GM12878 (cell line): Measurements from ENCODE around the gene DPM2. TPM values are rescaled to one million over a fixed set of nuclear protein-coding genes. Genes with fewer than 3 reads are reported as not detected.
A peak's percentile ranks its signal among the peaks of the same experiment; 100 is the strongest.

ENCODE experiments used
- ATAC-seq: fragments of 200-7000 bp; cut with Tn5 transposase; 3 replicates; pipeline ENCODE4 v1.9.1; 2020; ENCODE audit warnings: mild to moderate bottlenecking, moderate library complexity
- BruUV-seq: library from RNA; stranded (reverse); fragments of 400-500 nt; replicated peaks from 2 replicates; lab custom pipeline; 2021; lab: Mats Ljungman, UMichigan
- CTCF ChIA-PET: fragments of 300-600 bp; sonication (Branson Sonifier 250); formaldehyde crosslinking; extraction: SDS; loops from one replicate; lab custom pipeline; 2021; ENCODE audit warnings: inconsistent platforms; lab: Yijun Ruan, JAX
- POLR2A ChIA-PET: fragments of 350-600 bp; formaldehyde crosslinking; extraction: SDS; loops from one replicate; lab custom pipeline; 2021; ENCODE audit warnings: inconsistent platforms; lab: Charles Lee
- RAD21 ChIA-PET: fragments of 300-600 bp; sonication (Branson Sonifier 250); formaldehyde crosslinking; loops from one replicate; lab custom pipeline; 2023; ENCODE audit warnings: antibody characterized with exemption; ENCODE audit not compliant: unreplicated experiment; lab: Charles Lee
- SMC1A ChIA-PET: fragments of 300-600 bp; sonication (Branson Sonifier 250); formaldehyde crosslinking; loops from one replicate; lab custom pipeline; 2023; ENCODE audit not compliant: unreplicated experiment, uncharacterized antibody; lab: Charles Lee
- DNase-seq: peaks from one replicate; pipeline ENCODE4 v3.0.0-alpha.2; 2011; ENCODE audit warnings: low read depth, low spot score
- FAIRE-seq: peaks from 3 replicates; lab custom pipeline; 2011; peaks lifted over from hg19 to GRCh38; lab: Jason Lieb, UNC
- H2AFZ ChIP-seq: 2 replicates; pipeline ENCODE4 v1.6.0; 2011; ENCODE audit warnings: low read depth, low read length, control low read depth; ENCODE audit not compliant: control insufficient read depth
- H3K27ac ChIP-seq: 2 replicates; pipeline ENCODE4 v1.5.1; 2011; ENCODE audit warnings: control low read depth; ENCODE audit not compliant: control insufficient read depth, insufficient read depth
- H3K27me3 ChIP-seq, 2 experiments: replicated peaks in 1 of 2; 2 replicates each; pipeline versions ENCODE4 v1.6.0 to v1.6.1; 2011; ENCODE audit warnings: low read length in 1 of 2; ENCODE audit not compliant: control insufficient read depth in 2 of 2, insufficient read depth in 2 of 2
- H3K36me3 ChIP-seq, 2 experiments: 2 replicates each; pipeline ENCODE4 v1.5.1; 2011; ENCODE audit warnings: low read length in 1 of 2; ENCODE audit not compliant: control insufficient read depth in 2 of 2, insufficient read depth in 2 of 2
- H3K4me1 ChIP-seq: 2 replicates; pipeline ENCODE4 v1.6.1; 2011; ENCODE audit warnings: mild to moderate bottlenecking, low read length, moderate library complexity, mixed read lengths; ENCODE audit not compliant: control insufficient read depth, insufficient read depth
- H3K4me2 ChIP-seq: 2 replicates; pipeline ENCODE4 v1.6.0; 2011; ENCODE audit warnings: control low read depth; ENCODE audit not compliant: control insufficient read depth, insufficient read depth
- H3K4me3 ChIP-seq: fragments of 200-600 bp; sonication (generic); 2 replicates; pipeline ENCODE4 v1.5.1; 2016
- H3K79me2 ChIP-seq: 2 replicates; pipeline ENCODE4 v1.6.0; 2011; ENCODE audit warnings: low read length; ENCODE audit not compliant: control insufficient read depth, insufficient read depth
- H3K9ac ChIP-seq: 2 replicates; pipeline ENCODE4 v1.8.0; 2011; ENCODE audit warnings: low read length, control low read depth, mixed read lengths; ENCODE audit not compliant: control insufficient read depth, insufficient read depth
- H3K9me3 ChIP-seq: replicated peaks from 3 replicates; pipeline ENCODE4 v1.5.1; 2011; ENCODE audit warnings: mild to moderate bottlenecking, low read length; ENCODE audit not compliant: control insufficient read depth, insufficient read depth
- H4K20me1 ChIP-seq: 2 replicates; pipeline ENCODE4 v1.6.0; 2011; ENCODE audit not compliant: control insufficient read depth, insufficient read depth
- EED ChIP-seq: sonication (generic); IDR thresholded peaks from 2 replicates; pipeline ENCODE4 v1.6.1; 2016; ENCODE audit warnings: antibody characterized with exemption, low read depth
- ESRRA ChIP-seq: IDR thresholded peaks from 2 replicates; pipeline ENCODE4 v1.6.1; 2012; ENCODE audit warnings: mild to moderate bottlenecking, low read length, improper control_type of control experiment
- GABPA ChIP-seq: IDR thresholded peaks from 2 replicates; pipeline ENCODE4 v1.6.1; 2014; ENCODE audit warnings: antibody characterized with exemption, low read depth, mild to moderate bottlenecking, inconsistent platforms
- HDAC6 ChIP-seq: fragments of 200-600 bp; sonication (generic); IDR thresholded peaks from one replicate; pipeline ENCODE4 v1.8.0; 2017; ENCODE audit warnings: antibody characterized with exemption; ENCODE audit not compliant: unreplicated experiment
- MYC ChIP-seq: IDR thresholded peaks from 2 replicates; pipeline ENCODE4 v1.6.1; 2011; ENCODE audit warnings: mild to moderate bottlenecking, low read length, moderate library complexity, inconsistent platforms; ENCODE audit not compliant: insufficient read depth, insufficient replicate concordance, insufficient read length, severe bottlenecking
- RB1 ChIP-seq: fragments of 450-650 bp; formaldehyde crosslinking; IDR thresholded peaks from 2 replicates; pipeline ENCODE4 v1.6.1; 2017; ENCODE audit warnings: mild to moderate bottlenecking, borderline replicate concordance
- SMAD1 ChIP-seq: fragments of 450-650 bp; IDR thresholded peaks from 2 replicates; pipeline ENCODE4 v1.6.1; 2018; ENCODE audit warnings: mild to moderate bottlenecking, low read depth; ENCODE audit not compliant: partially characterized antibody
- ZNF384 ChIP-seq: IDR thresholded peaks from 2 replicates; pipeline ENCODE4 v1.6.1; 2012; ENCODE audit warnings: low read depth, mild to moderate bottlenecking, low read length, improper control_type of control experiment, borderline replicate concordance
- WGBS: methylation state at CpG from one replicate; pipeline ENCODE4 v1.1.6; 2016; ENCODE audit warnings: low lambda C conversion rate; ENCODE audit not compliant: insufficient replicate concordance, insufficient coverage; ENCODE audit errors: missing lambda C conversion rate; 5-methylcytosine and 5-hydroxymethylcytosine counted together
- in situ Hi-C: fragments of 300-500 bp; cut with MboI; formaldehyde crosslinking; loops from 9 replicates; pipeline ENCODE4 v1.14.3; 2018; ENCODE audit warnings: mixed read lengths
- intact Hi-C: fragments of 100-400 bp; cut with micrococcal nuclease; formaldehyde crosslinking; loops from one replicate; pipeline ENCODE4 v1.14.2; 2022; ENCODE audit not compliant: unreplicated experiment
- polyA plus RNA-seq, 11 experiments: library from polyadenylated mRNA; depleted of rRNA in 4 of 11; unstranded in 6 of 11; stranded (reverse) in 5 of 11; fragments of >200 nt; fragmentation: Nextera tagmentation in 4 of 11; fragmentation: Illumina TruSeq in 1 of 11; extraction: Ambion mirVana in 4 of 11; extraction: Trizol in 1 of 11; gene quantifications; 1 replicate in 1 of 11; 2 replicates in 10 of 11; pipeline versions ENCODE4 v1.2.1 to v1.2.3, GENCODE V29; 2011 to 2016; ENCODE audit warnings: inconsistent platforms in 2 of 11, missing spikeins in 2 of 11, low read depth in 1 of 11
- total RNA-seq, 4 experiments: library from RNA; depleted of rRNA in 3 of 4; stranded (reverse); fragments of >200 nt in 3 of 4; fragmentation: Illumina TruSeq in 1 of 4; extraction: Trizol in 1 of 4; gene quantifications; 2 replicates each; pipeline versions ENCODE4 v1.2.1 to v1.2.3, GENCODE V29; 2013 to 2021
- TF ChIP-seq, protein P1 (sequence below): fragments of 450-650 bp; IDR thresholded peaks from 2 replicates; pipeline ENCODE4 v1.6.1; 2017; ENCODE audit warnings: antibody characterized with exemption, mild to moderate bottlenecking, moderate library complexity

The DPM2 gene
- total and polyA plus RNA-seq, 10 of the 15 experiments (the other 5 are each of a cell fraction or from before 2014, with no cell fraction given), result 22.7 to 77.9 (median 44.7) TPM

GRCh38 chr9:127926906-127927200, 10.8 kb downstream of the DPM2 start:
- no peak for FAIRE-seq
- peak overlapping the region; percentile 47; the same call in 1 of the 2 replicates for H3K4me3 ChIP-seq
- ChIA-PET RAD21 (no interaction called here), SMC1A (interaction anchor here (1.5 kb wide), 1 partner anchor 28 kb away, joined by 3 read pairs; no protein-coding TSS in a partner anchor), CTCF (no interaction called here), POLR2A (no interaction called here)
- peaks cover 21% of the 10 kb centered on the region for H3K4me1 ChIP-seq
- no peak overlapping the region for H3K27ac ChIP-seq
- peaks cover 2 to 4% of the 10 kb centered on the region in 2 experiments; a peak in 3 of 4 replicates for H3K27me3 ChIP-seq
- H3K36me3 ChIP-seq, result no peaks in the 10 kb centered on the region
- intact Hi-C loops, result no loop called here
- 8% methylated on average over 19 of the region's 19 CpGs for WGBS
- H3K9ac ChIP-seq, result no peak overlapping the region; the same call in 1 of the 2 replicates
- TF ChIP-seq ZNF384 (no peak), HDAC6 (no peak), RB1 (no peak), EED (no peak), MYC (no peak), ESRRA (no peak), GABPA (no peak), SMAD1 (no peak)
- TF ChIP-seq, protein P1, sequence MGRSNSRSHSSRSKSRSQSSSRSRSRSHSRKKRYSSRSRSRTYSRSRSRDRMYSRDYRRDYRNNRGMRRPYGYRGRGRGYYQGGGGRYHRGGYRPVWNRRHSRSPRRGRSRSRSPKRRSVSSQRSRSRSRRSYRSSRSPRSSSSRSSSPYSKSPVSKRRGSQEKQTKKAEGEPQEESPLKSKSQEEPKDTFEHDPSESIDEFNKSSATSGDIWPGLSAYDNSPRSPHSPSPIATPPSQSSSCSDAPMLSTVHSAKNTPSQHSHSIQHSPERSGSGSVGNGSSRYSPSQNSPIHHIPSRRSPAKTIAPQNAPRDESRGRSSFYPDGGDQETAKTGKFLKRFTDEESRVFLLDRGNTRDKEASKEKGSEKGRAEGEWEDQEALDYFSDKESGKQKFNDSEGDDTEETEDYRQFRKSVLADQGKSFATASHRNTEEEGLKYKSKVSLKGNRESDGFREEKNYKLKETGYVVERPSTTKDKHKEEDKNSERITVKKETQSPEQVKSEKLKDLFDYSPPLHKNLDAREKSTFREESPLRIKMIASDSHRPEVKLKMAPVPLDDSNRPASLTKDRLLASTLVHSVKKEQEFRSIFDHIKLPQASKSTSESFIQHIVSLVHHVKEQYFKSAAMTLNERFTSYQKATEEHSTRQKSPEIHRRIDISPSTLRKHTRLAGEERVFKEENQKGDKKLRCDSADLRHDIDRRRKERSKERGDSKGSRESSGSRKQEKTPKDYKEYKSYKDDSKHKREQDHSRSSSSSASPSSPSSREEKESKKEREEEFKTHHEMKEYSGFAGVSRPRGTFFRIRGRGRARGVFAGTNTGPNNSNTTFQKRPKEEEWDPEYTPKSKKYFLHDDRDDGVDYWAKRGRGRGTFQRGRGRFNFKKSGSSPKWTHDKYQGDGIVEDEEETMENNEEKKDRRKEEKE, result no peak
- peak overlapping the region; percentile 44; the same call in 1 of the 2 replicates for H2AFZ ChIP-seq
- ATAC-seq, result no peak
- peaks cover 2% of the 10 kb centered on the region; the same call in 1 of the 2 replicates for H4K20me1 ChIP-seq
- no peaks in the 10 kb centered on the region for H3K79me2 ChIP-seq
- no peaks in the 10 kb centered on the region for H3K9me3 ChIP-seq
- in situ Hi-C loops, result loop anchor here (5.0 kb wide), 1 partner anchor 425 kb away; no protein-coding TSS in a partner anchor
- peak overlapping the region; percentile 95 for H3K4me2 ChIP-seq
- no TSS peak for BruUV-seq
- no peak for DNase-seq
